ENCODE measurements around the gene XPC.

Gene XPC

DNA sequence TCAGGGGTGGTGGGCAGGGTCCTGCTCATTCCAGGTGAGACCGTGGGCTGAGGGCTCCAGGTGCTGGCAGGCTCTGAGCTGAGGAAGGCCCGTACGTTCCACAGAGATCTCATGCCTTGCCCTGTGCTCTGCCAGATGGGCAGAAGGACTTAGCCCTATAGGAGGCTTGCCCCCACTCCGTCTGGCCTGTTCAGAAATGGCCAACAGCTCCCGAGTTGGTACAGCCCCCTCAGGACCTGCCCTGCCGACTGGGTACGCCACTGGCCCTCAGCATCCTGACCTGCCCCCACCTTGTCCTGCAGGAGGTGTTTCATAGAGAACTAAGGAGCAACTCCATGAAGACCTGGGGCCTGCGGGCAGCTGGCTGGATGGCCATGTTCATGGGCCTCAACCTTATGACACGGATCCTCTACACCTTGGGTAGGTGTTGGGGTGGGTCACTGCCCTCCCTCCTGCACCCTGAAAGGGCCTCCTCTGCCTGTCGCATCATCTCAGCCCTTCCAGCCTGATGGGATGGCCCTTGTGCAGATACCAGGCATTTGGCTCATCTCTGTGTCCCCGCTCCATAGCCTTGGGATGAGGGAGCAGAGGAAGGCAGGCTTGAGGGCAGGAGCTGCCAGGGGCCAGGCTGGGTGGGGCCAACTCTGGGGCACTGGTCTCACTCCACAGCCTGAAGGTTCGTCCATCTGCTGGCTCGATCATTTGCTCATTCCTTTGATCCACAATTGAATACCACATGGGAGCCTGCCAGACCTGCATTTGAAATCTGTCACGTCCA is 39.3 kb downstream of the XPC start:
- peaks cover 6 to 80% (median 62%) of the 10 kb centered on the region in 4 experiments for H3K36me3 ChIP-seq (ENCODE audit: control insufficient read depth in 4 of 4, insufficient read depth in 4 of 4, low read length in 3 of 4)
- ChIA-PET CTCF (interaction anchor here (1.1 kb wide), 1 partner anchor 37 kb away, joined by 3 read pairs; no protein-coding TSS in a partner anchor), POLR2A (no interaction called here)
- peaks cover 13 to 39% (median 25%) of the 10 kb centered on the region in 4 experiments for H3K4me1 ChIP-seq (ENCODE audit: control extremely low read depth in 1 of 4, control insufficient read depth in 4 of 4, insufficient read depth in 4 of 4, low read length in 3 of 4)
- H3K27me3 ChIP-seq (replicated peaks in 2 of 5; ENCODE audit: control insufficient read depth in 4 of 5, insufficient read depth in 5 of 5, low read length in 4 of 5), result no peaks in the 10 kb centered on the region
- DNase-seq, result no peak
- H3K9me3 ChIP-seq (ENCODE audit: control extremely low read depth in 1 of 5, control insufficient read depth in 4 of 5, insufficient read depth in 2 of 5, low read depth in 1 of 5, low read length in 4 of 5), result no peaks in the 10 kb centered on the region
- 97% methylated on average over 13 of the region's 14 CpGs for WGBS (ENCODE audit: insufficient coverage)
- H3K27ac ChIP-seq (ENCODE audit: insufficient read depth in 1 of 2, low read depth in 1 of 2, low read length in 2 of 2, poor library complexity in 1 of 2, severe bottlenecking in 2 of 2), result no peak overlapping the region
- no peak overlapping the region for H3K4me3 ChIP-seq (ENCODE audit: control insufficient read depth in 1 of 7, extremely low read depth in 1 of 7, insufficient read depth in 4 of 7, low read depth in 2 of 7, low read length in 6 of 7)

DNA sequence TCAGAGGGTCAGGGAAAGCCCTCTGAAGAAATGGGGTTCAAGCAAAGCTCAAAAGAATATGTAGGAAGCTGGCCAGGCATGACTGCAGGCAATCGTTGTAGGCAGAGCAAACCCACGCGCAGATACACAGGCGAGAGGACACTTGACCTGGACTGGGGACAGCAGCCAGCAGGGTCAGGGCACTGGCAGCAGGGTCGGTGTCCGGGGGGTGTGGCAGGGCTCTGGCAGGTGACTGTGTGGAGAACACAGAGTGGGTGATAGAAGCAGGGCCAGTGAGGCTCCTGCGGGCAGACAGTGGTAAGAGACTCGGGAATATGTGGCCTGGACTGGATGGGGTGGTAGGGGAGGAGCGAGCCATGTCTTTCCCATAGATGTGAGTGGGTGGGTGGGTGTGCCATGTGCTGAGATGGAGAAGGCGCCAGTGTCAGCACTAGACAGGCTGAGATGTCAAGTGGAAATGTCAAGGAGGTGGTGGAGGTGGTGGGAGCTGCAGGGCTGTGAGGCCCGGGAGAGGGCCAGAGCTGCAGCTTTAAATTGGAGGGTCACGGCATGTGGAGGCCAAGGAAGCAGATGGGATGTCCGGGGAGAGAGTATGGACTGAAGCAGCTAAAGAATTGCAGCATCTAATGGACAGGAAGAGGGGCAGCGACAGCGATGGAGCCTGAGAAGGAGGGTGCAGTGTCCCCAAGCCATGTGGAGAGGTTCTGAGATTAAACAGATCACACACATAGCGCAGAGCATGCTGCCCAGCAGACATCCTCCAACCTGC is 40.1 kb downstream of the XPC start:
- DNase-seq, result no peak
- H3K27ac ChIP-seq (ENCODE audit: insufficient read depth in 1 of 2, low read depth in 1 of 2, low read length in 2 of 2, poor library complexity in 1 of 2, severe bottlenecking in 2 of 2), result no peak overlapping the region
- H3K4me1 ChIP-seq (ENCODE audit: control extremely low read depth in 1 of 4, control insufficient read depth in 4 of 4, insufficient read depth in 4 of 4, low read length in 3 of 4), result peaks cover 7 to 32% (median 19%) of the 10 kb centered on the region in 4 experiments
- POLR2A ChIA-PET, result no interaction called here
- no peaks in the 10 kb centered on the region for H3K9me3 ChIP-seq (ENCODE audit: control extremely low read depth in 1 of 5, control insufficient read depth in 4 of 5, insufficient read depth in 2 of 5, low read depth in 1 of 5, low read length in 4 of 5)
- no peak overlapping the region for H3K4me3 ChIP-seq (ENCODE audit: control insufficient read depth in 1 of 7, extremely low read depth in 1 of 7, insufficient read depth in 4 of 7, low read depth in 2 of 7, low read length in 6 of 7)
- CTCF ChIA-PET, result interaction anchor here (1.2 kb wide), 1 partner anchor 10 kb away, joined by 4 read pairs; no protein-coding TSS in a partner anchor
- no peaks in the 10 kb centered on the region for H3K27me3 ChIP-seq (replicated peaks in 2 of 5; ENCODE audit: control insufficient read depth in 4 of 5, insufficient read depth in 5 of 5, low read length in 4 of 5)
- WGBS (ENCODE audit: insufficient coverage), result over 99% methylated on average over 16 of the region's 16 CpGs
- peaks cover 10 to 84% (median 70%) of the 10 kb centered on the region in 4 experiments for H3K36me3 ChIP-seq (ENCODE audit: control insufficient read depth in 4 of 4, insufficient read depth in 4 of 4, low read length in 3 of 4)

DNA sequence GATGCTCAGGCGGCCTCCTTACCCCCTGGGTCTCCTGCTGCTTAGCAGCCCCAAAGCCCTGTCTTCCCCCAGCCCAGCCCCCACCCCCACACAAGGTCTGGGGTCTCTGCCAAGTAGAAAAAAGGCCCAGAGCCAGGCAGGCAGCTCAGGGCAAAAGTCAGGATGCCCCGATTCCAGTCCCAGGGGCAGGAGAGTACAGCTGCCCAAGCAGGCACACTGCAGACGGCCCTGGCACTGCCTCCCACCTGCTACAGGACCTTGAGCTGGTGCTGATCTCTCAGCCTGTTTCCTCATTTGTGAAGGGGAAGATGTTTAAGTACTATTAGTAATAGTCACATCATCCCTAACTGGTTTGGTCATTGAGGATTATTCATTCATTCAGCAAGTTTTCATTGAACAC is 41.0 kb downstream of the XPC start:
- peaks cover 4 to 23% (median 14%) of the 10 kb centered on the region in 4 experiments for H3K4me1 ChIP-seq (ENCODE audit: control extremely low read depth in 1 of 4, control insufficient read depth in 4 of 4, insufficient read depth in 4 of 4, low read length in 3 of 4)
- POLR2A ChIA-PET, result no interaction called here
- peaks cover 9 to 86% (median 78%) of the 10 kb centered on the region in 4 experiments for H3K36me3 ChIP-seq (ENCODE audit: control insufficient read depth in 4 of 4, insufficient read depth in 4 of 4, low read length in 3 of 4)
- 100% methylated on average over 1 of the region's 3 CpGs for WGBS (ENCODE audit: insufficient coverage)
- no peak for DNase-seq
- CTCF ChIA-PET, result interaction anchor here (1.2 kb wide), 1 partner anchor 9 kb away, joined by 4 read pairs; no protein-coding TSS in a partner anchor
- no peak overlapping the region for H3K4me3 ChIP-seq (ENCODE audit: control insufficient read depth in 1 of 7, extremely low read depth in 1 of 7, insufficient read depth in 4 of 7, low read depth in 2 of 7, low read length in 6 of 7)
- no peaks in the 10 kb centered on the region for H3K27me3 ChIP-seq (replicated peaks in 2 of 5; ENCODE audit: control insufficient read depth in 4 of 5, insufficient read depth in 5 of 5, low read length in 4 of 5)
- no peaks in the 10 kb centered on the region for H3K9me3 ChIP-seq (ENCODE audit: control extremely low read depth in 1 of 5, control insufficient read depth in 4 of 5, insufficient read depth in 2 of 5, low read depth in 1 of 5, low read length in 4 of 5)
- H3K27ac ChIP-seq (ENCODE audit: insufficient read depth in 1 of 2, low read depth in 1 of 2, low read length in 2 of 2, poor library complexity in 1 of 2, severe bottlenecking in 2 of 2), result no peak overlapping the region

DNA sequence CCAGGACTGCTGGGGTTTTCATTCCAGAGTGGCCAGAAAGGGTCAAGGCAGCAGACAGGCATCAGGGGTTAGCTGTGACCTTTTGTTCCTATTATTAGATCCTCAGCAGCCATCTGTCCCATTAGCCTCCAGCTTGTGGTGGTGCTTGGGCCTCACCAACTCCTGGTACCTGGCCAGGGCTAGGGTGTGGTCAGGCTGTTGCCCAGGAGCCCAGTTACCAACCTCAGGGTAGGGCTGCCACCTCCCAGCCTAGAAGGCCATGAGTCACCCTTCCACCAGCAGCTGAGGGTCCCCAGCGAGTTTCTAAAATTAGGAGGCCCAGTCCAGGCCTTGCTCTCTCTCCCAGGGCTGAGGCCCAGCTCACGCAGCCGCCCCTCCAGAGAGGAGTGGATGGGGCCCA is 41.4 kb downstream of the XPC start:
- ChIA-PET POLR2A (no interaction called here), CTCF (interaction anchor here (1.2 kb wide), 1 partner anchor 9 kb away, joined by 4 read pairs; no protein-coding TSS in a partner anchor)
- Histone ChIP-seq H3K27me3 (replicated peaks in 2 of 5; ENCODE audit: control insufficient read depth in 4 of 5, insufficient read depth in 5 of 5, low read length in 4 of 5) (no peaks in the 10 kb centered on the region), H3K27ac (ENCODE audit: insufficient read depth in 1 of 2, low read depth in 1 of 2, low read length in 2 of 2, poor library complexity in 1 of 2, severe bottlenecking in 2 of 2) (no peak overlapping the region), H3K9me3 (ENCODE audit: control extremely low read depth in 1 of 5, control insufficient read depth in 4 of 5, insufficient read depth in 2 of 5, low read depth in 1 of 5, low read length in 4 of 5) (no peaks in the 10 kb centered on the region), H3K4me3 (ENCODE audit: control insufficient read depth in 1 of 7, extremely low read depth in 1 of 7, insufficient read depth in 4 of 7, low read depth in 2 of 7, low read length in 6 of 7) (no peak overlapping the region), H3K36me3 (ENCODE audit: control insufficient read depth in 4 of 4, insufficient read depth in 4 of 4, low read length in 3 of 4) (peaks cover 13 to 90% (median 81%) of the 10 kb centered on the region in 4 experiments), H3K4me1 (ENCODE audit: control extremely low read depth in 1 of 4, control insufficient read depth in 4 of 4, insufficient read depth in 4 of 4, low read length in 3 of 4) (peaks cover 4 to 19% (median 11%) of the 10 kb centered on the region in 4 experiments)
- DNase-seq, result no peak
- 100% methylated on average over 3 of the region's 3 CpGs for WGBS (ENCODE audit: insufficient coverage)

DNA sequence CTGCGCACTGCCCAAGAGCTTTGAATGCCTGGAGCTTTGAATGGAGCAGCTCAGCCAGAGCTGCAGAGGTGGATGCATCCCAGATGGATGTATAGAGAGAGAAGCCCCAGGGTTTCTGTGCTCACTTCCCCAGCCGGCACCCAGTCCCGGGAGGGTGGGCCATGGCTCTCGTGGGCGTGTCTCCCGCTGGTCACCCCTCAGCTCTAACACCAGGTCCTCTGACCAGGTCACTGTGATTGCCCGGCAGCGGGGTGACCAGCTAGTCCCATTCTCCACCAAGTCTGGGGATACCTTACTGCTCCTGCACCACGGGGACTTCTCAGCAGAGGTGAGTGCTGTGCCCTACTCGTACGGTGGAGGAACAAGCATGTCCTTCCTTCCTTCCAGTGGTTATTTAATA is 42.8 kb downstream of the XPC start:
- no peaks in the 10 kb centered on the region for H3K9me3 ChIP-seq (ENCODE audit: control extremely low read depth in 1 of 5, control insufficient read depth in 4 of 5, insufficient read depth in 2 of 5, low read depth in 1 of 5, low read length in 4 of 5)
- peaks cover 18 to 99% (median 84%) of the 10 kb centered on the region in 4 experiments for H3K36me3 ChIP-seq (ENCODE audit: control insufficient read depth in 4 of 4, insufficient read depth in 4 of 4, low read length in 3 of 4)
- CTCF ChIA-PET, result interaction anchor here (1.5 kb wide), 1 partner anchor 22 kb away, joined by 4 read pairs; no protein-coding TSS in a partner anchor
- WGBS (ENCODE audit: insufficient coverage), result 86% methylated on average over 10 of the region's 11 CpGs
- POLR2A ChIA-PET, result interaction anchor here (1.2 kb wide), 1 partner anchor 10 kb away, joined by 4 read pairs; the partner anchor contains the start of genes CHCHD4 and TMEM43
- H3K27me3 ChIP-seq (replicated peaks in 2 of 5; ENCODE audit: control insufficient read depth in 4 of 5, insufficient read depth in 5 of 5, low read length in 4 of 5), result no peaks in the 10 kb centered on the region
- H3K4me3 ChIP-seq (ENCODE audit: control insufficient read depth in 1 of 7, extremely low read depth in 1 of 7, insufficient read depth in 4 of 7, low read depth in 2 of 7, low read length in 6 of 7), result no peak overlapping the region
- peaks cover 0 to 4% (median 2%) of the 10 kb centered on the region in 4 experiments for H3K4me1 ChIP-seq (ENCODE audit: control extremely low read depth in 1 of 4, control insufficient read depth in 4 of 4, insufficient read depth in 4 of 4, low read length in 3 of 4)
- DNase-seq, result no peak
- no peak overlapping the region for H3K27ac ChIP-seq (ENCODE audit: insufficient read depth in 1 of 2, low read depth in 1 of 2, low read length in 2 of 2, poor library complexity in 1 of 2, severe bottlenecking in 2 of 2)

DNA sequence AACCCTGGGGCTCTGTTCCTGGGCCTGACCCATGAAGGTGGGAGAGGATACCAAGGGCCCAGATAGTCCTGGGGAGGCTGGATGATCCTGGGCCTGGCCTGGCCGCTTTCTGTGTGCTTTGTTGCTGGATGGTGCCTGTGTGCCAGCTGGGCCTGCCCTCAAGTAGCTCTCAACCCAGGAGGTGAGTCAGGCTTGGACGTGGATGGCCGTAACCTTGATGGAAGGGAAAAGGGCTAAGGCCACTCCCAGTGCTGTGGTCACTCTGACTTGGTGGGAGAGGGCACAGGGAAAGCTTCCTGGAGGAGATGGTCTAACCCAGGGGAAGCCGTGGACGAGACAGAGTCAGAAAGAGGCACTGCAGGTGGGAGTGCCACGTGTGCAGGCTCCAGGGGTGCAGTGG is 44.1 kb downstream of the XPC start:
- 93% methylated on average over 6 of the region's 6 CpGs for WGBS (ENCODE audit: insufficient coverage)
- Histone ChIP-seq H3K9me3 (ENCODE audit: control extremely low read depth in 1 of 5, control insufficient read depth in 4 of 5, insufficient read depth in 2 of 5, low read depth in 1 of 5, low read length in 4 of 5) (no peaks in the 10 kb centered on the region), H3K4me3 (ENCODE audit: control insufficient read depth in 1 of 7, extremely low read depth in 1 of 7, insufficient read depth in 4 of 7, low read depth in 2 of 7, low read length in 6 of 7) (no peak overlapping the region), H3K36me3 (ENCODE audit: control insufficient read depth in 4 of 4, insufficient read depth in 4 of 4, low read length in 3 of 4) (peaks cover 22 to 99% (median 83%) of the 10 kb centered on the region in 4 experiments), H3K4me1 (ENCODE audit: control extremely low read depth in 1 of 4, control insufficient read depth in 4 of 4, insufficient read depth in 4 of 4, low read length in 3 of 4) (no peaks in the 10 kb centered on the region), H3K27me3 (replicated peaks in 2 of 5; ENCODE audit: control insufficient read depth in 4 of 5, insufficient read depth in 5 of 5, low read length in 4 of 5) (no peaks in the 10 kb centered on the region), H3K27ac (ENCODE audit: insufficient read depth in 1 of 2, low read depth in 1 of 2, low read length in 2 of 2, poor library complexity in 1 of 2, severe bottlenecking in 2 of 2) (no peak overlapping the region)
- CTCF ChIA-PET, result interaction anchor here (0.9 to 2.7 kb wide), 4 partner anchors 9 to 23 kb away, joined by 3 to 10 read pairs (median 4); partner anchors contain the start of genes CHCHD4 and TMEM43
- POLR2A ChIA-PET, result interaction anchor here (1.1 kb wide), 1 partner anchor 195 kb away, joined by 3 read pairs; no protein-coding TSS in a partner anchor
- DNase-seq, result no peak
